Spleen (tissue), 7 donors: ENCODE data around the gene MYO18B.

ENCODE experiments used
- POLR2A ChIP-seq, 3 donors: fragments of 450-650 bp; IDR thresholded peaks; one replicate each; pipeline ENCODE4 v1.5.1; 2017; ENCODE audit warnings: antibody characterized with exemption in 3 of 3, mild to moderate bottlenecking in 1 of 3
- TF ChIP-seq, protein P1 (sequence below), 11 experiments: fragments of 200-600 bp in 7 of 11; fragments of 450-650 bp in 4 of 11; sonication (generic) in 4 of 11; IDR thresholded peaks in 8 of 11; conservative IDR thresholded peaks in 3 of 11; 1 replicate in 7 of 11; 2 replicates in 4 of 11; pipeline versions ENCODE4 v1.4.0 to v1.8.0; 2016 to 2021; ENCODE audit warnings: antibody characterized with exemption in 11 of 11, inconsistent platforms in 4 of 11, mild to moderate bottlenecking in 1 of 11
- donor health status: DM: no; HTN: no; CAD: no; lungs with moderate emphysema.
- donor health status: DM: no; HTN: no; CAD: no.
- donor health status: DM: no; HTN: no; CAD: no.

DNA sequence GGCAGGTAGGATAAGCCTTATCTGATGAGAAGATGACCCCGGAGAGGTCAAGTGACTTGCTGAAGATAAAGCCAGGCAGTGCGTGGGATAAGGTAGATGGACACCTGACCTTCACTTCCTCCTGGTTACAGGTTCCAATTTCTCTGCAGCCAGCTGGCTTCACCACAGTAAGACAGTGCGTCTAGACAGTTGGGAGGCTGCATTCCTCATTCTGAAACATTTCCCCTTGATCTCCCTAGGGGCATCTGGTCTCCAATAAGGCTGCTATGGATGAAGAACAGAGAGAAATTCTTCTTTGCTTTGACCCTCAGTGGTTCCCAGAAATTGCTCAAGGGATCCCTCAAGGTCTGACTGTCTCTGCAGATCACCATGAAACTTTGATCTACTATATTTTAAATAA lies 211.3 kb downstream of the MYO18B start:
- TF ChIP-seq POLR2A (IDR thresholded peaks at IDR 0.05): no peak
- TF ChIP-seq, protein P1, sequence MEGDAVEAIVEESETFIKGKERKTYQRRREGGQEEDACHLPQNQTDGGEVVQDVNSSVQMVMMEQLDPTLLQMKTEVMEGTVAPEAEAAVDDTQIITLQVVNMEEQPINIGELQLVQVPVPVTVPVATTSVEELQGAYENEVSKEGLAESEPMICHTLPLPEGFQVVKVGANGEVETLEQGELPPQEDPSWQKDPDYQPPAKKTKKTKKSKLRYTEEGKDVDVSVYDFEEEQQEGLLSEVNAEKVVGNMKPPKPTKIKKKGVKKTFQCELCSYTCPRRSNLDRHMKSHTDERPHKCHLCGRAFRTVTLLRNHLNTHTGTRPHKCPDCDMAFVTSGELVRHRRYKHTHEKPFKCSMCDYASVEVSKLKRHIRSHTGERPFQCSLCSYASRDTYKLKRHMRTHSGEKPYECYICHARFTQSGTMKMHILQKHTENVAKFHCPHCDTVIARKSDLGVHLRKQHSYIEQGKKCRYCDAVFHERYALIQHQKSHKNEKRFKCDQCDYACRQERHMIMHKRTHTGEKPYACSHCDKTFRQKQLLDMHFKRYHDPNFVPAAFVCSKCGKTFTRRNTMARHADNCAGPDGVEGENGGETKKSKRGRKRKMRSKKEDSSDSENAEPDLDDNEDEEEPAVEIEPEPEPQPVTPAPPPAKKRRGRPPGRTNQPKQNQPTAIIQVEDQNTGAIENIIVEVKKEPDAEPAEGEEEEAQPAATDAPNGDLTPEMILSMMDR (IDR thresholded peaks at IDR 0.05 in 8 of 11, conservative IDR thresholded peaks at IDR 0.05 in 3 of 11): no peak
